GM21423 (cell line): ENCODE data around the gene EXD3.
"Not testable (repeated sequence)": the region's sequence is repeated elsewhere in the genome, so short reads cannot be mapped to it uniquely, and the experiment has no call there.

Experiments used
- ATAC-seq: cut with Tn5 transposase; IDR thresholded peaks from one replicate; pipeline ENCODE4 v1.9.1; 2021; ENCODE audit warnings: mild to moderate bottlenecking, moderate library complexity; ENCODE audit not compliant: unreplicated experiment

Gene EXD3

GRCh38 chr9:137397675-137398423 lies 25.1 kb downstream of the EXD3 start:
- no peak for ATAC-seq

- no peak for ATAC-seq
Observed at GRCh38 chr9:137396634-137397367, 26.2 kb downstream of the EXD3 start.

- no peak for ATAC-seq
Observed at GRCh38 chr9:137396227-137396626, 26.7 kb downstream of the EXD3 start.

GRCh38 chr9:137395666-137396010 lies 27.3 kb downstream of the EXD3 start:
- no peak for ATAC-seq

- ATAC-seq, result no peak
Observed at GRCh38 chr9:137394866-137395665, 27.9 kb downstream of the EXD3 start.

- ATAC-seq, result no peak
Observed at GRCh38 chr9:137393176-137394150, 29.5 kb downstream of the EXD3 start.

- ATAC-seq, result no peak
Observed at GRCh38 chr9:137392232-137393007, 30.5 kb downstream of the EXD3 start.

GRCh38 chr9:137391411-137391754 lies 31.6 kb downstream of the EXD3 start:
- ATAC-seq, result no peak

- no peak for ATAC-seq
Observed at GRCh38 chr9:137390553-137391410, 32.2 kb downstream of the EXD3 start.

- no peak for ATAC-seq
Observed at GRCh38 chr9:137389428-137389746, 33.6 kb downstream of the EXD3 start.

GRCh38 chr9:137388589-137389427 lies 34.2 kb downstream of the EXD3 start:
- ATAC-seq, result no peak

GRCh38 chr9:137387891-137388560 lies 34.9 kb downstream of the EXD3 start:
- ATAC-seq, result no peak

GRCh38 chr9:137387114-137387890 lies 35.7 kb downstream of the EXD3 start:
- ATAC-seq, result no peak

- ATAC-seq, result not testable (repeated sequence)
Observed at GRCh38 chr9:137386507-137387113, 36.4 kb downstream of the EXD3 start.

GRCh38 chr9:137385061-137385655 lies 37.8 kb downstream of the EXD3 start:
- ATAC-seq, result no peak
